ENCODE measurements around the gene MRPL46.

DNA sequence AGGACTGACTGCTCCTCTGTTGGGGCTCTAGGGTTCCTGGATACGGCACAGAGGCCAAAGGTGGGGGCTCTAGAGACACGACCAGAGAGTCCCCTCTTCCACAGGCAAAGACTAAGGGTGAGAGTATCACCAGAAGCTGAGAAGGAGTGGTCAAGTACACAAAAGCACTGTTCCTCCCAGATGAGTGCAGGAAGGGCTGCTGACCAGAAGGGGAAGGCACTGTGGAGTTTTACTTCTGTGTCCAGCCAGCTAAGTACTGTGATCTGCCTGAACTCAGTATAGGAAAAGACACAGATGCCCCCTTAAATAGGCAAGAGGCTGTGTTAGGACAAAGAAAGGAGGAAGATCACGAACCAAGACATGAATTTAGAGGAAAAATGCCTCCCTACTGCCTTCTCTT, 12.0 kb upstream of the MRPL46 start:
- TF ChIP-seq, protein P1, sequence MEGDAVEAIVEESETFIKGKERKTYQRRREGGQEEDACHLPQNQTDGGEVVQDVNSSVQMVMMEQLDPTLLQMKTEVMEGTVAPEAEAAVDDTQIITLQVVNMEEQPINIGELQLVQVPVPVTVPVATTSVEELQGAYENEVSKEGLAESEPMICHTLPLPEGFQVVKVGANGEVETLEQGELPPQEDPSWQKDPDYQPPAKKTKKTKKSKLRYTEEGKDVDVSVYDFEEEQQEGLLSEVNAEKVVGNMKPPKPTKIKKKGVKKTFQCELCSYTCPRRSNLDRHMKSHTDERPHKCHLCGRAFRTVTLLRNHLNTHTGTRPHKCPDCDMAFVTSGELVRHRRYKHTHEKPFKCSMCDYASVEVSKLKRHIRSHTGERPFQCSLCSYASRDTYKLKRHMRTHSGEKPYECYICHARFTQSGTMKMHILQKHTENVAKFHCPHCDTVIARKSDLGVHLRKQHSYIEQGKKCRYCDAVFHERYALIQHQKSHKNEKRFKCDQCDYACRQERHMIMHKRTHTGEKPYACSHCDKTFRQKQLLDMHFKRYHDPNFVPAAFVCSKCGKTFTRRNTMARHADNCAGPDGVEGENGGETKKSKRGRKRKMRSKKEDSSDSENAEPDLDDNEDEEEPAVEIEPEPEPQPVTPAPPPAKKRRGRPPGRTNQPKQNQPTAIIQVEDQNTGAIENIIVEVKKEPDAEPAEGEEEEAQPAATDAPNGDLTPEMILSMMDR (conservative IDR thresholded peaks at IDR 0.05 in 1 of 2, IDR thresholded peaks at IDR 0.05 in 1 of 2; ENCODE audit: extremely low read depth in 1 of 2, insufficient read depth in 1 of 2, low read depth in 1 of 2, low read length in 2 of 2) = no peak
- no peak for TF ChIP-seq EZH2 (IDR thresholded peaks at IDR 0.05; ENCODE audit: borderline replicate concordance, low read length)

Measured in mammary epithelial cell (primary cell).